Adrenal gland (tissue), 5 donors: Measurements from ENCODE around the gene HAGH.
A peak's percentile ranks its signal among the peaks of the same experiment; 100 is the strongest.

Experiments used
- CTCF ChIP-seq, 6 experiments: fragments of 450-650 bp in 4 of 6; fragments of 200-600 bp in 2 of 6; sonication (generic) in 1 of 6; IDR thresholded peaks; 1 replicate in 5 of 6; 2 replicates in 1 of 6; pipeline versions ENCODE4 v1.5.1 to v1.8.0; 2016 to 2021; ENCODE audit warnings: antibody characterized with exemption in 6 of 6, mild to moderate bottlenecking in 2 of 6, moderate library complexity in 1 of 6
- POLR2A ChIP-seq, 2 donors: fragments of 450-650 bp; IDR thresholded peaks; one replicate each; pipeline ENCODE4 v1.6.1; 2017; ENCODE audit warnings: antibody characterized with exemption in 2 of 2, mild to moderate bottlenecking in 2 of 2, moderate library complexity in 1 of 2
- donor health status: DM: no; HTN: no; CAD: no.

DNA sequence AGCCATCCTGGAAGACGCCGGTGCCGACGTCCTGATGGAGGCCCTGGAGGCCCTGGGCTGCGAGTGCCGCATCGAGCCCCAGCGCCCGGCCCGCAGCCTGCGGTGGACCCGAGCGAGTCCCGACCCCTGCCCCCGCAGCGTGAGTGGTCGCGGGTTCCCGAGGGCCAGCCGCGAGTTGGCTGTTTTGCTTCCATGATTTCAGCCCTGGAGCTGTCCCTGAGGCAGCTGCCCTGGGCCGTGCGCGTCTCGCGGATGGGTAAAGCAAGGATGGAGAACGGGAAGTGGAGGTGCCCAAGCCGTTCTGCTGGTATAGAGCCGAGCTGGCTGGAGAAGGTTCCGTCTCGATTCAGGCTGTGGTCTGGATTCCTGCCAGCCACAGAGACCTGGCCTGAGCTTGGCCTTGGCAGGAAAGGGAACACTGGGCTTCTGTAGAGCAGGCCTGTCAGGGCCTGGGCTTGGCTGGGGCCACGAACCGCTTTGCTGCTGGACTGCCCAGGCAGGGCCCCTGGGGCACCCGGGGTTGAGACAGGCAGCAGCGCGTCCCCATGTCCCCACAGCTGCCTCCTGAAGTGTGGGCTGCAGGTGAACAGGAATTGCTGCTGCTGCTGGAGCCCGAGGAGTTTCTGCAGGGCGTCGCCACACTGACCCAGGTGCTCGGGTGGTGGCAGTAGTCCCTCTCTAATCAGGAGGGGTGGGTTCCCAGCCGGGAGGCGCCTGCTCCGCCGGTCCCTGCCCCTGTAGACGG is 52.8 kb downstream of the HAGH start:
- TF ChIP-seq POLR2A (IDR thresholded peaks at IDR 0.05): no peak
- TF ChIP-seq CTCF (IDR thresholded peaks at IDR 0.05): peak in 3 of 6 experiments; percentile 5 to 19 (median 17)
